SK-N-SH treated with all-trans-retinoic acid at 6 μM for 48 hours (cell line): ENCODE data around the gene CRYBG3.

ENCODE experiments used
- ARNTL ChIP-seq: fragments of 450-650 bp; formaldehyde crosslinking; IDR thresholded peaks from 2 replicates; pipeline ENCODE4 v1.5.0; 2020; ENCODE audit warnings: low read depth, mild to moderate bottlenecking, moderate library complexity, borderline replicate concordance
- BACH2 ChIP-seq: fragments of 250-450 bp; sonication (Bioruptor Pico); IDR thresholded peaks from 2 replicates; pipeline ENCODE4 v1.9.0; 2021; ENCODE audit warnings: mild to moderate bottlenecking, borderline replicate concordance
- CREB5 ChIP-seq: fragments of 250-450 bp; sonication (Bioruptor Pico); IDR thresholded peaks from 2 replicates; pipeline ENCODE4 v1.5.1; 2020; ENCODE audit warnings: low read depth, mild to moderate bottlenecking, moderate library complexity
- ESRRG ChIP-seq: fragments of 250-450 bp; sonication (Bioruptor Pico); IDR thresholded peaks from 2 replicates; pipeline ENCODE4 v1.6.1; 2021; ENCODE audit warnings: mild to moderate bottlenecking
- PATZ1 ChIP-seq: fragments of 250-450 bp; sonication (Bioruptor Pico); IDR thresholded peaks from 2 replicates; pipeline ENCODE4 v1.8.0; 2020; ENCODE audit warnings: mild to moderate bottlenecking, moderate library complexity, borderline replicate concordance
- POU6F1 ChIP-seq: fragments of 250-450 bp; sonication (Bioruptor Pico); IDR thresholded peaks from 2 replicates; pipeline ENCODE4 v1.8.0; 2021; ENCODE audit warnings: low read depth, mild to moderate bottlenecking, moderate library complexity, borderline replicate concordance
- SNAI2 ChIP-seq: fragments of 250-450 bp; sonication (Bioruptor Pico); IDR thresholded peaks from 2 replicates; pipeline ENCODE4 v1.5.0; 2020; ENCODE audit warnings: mild to moderate bottlenecking, moderate library complexity
- ZC3H10 ChIP-seq: fragments of 250-450 bp; sonication (Bioruptor Pico); IDR thresholded peaks from 2 replicates; pipeline ENCODE4 v1.5.1; 2021; ENCODE audit warnings: mild to moderate bottlenecking, moderate library complexity
- ZFP3 ChIP-seq: fragments of 250-450 bp; sonication (Bioruptor Pico); IDR thresholded peaks from 2 replicates; pipeline ENCODE4 v1.5.0; 2020; ENCODE audit warnings: mild to moderate bottlenecking, moderate library complexity
- ZFP30 ChIP-seq: fragments of 450-650 bp; formaldehyde crosslinking; IDR thresholded peaks from 2 replicates; pipeline ENCODE4 v1.5.0; 2022; ENCODE audit warnings: mild to moderate bottlenecking, moderate library complexity
- ZNF70 ChIP-seq: fragments of 450-650 bp; formaldehyde crosslinking; IDR thresholded peaks from 2 replicates; pipeline ENCODE4 v1.5.0; 2020; ENCODE audit warnings: mild to moderate bottlenecking, moderate library complexity

- TF ChIP-seq POU6F1 (CRISPR knock-in tag) (no peak), ZFP3 (no peak), CREB5 (CRISPR knock-in tag) (no peak), ESRRG (CRISPR knock-in tag) (no peak), ZFP30 (CRISPR knock-in tag) (no peak), ARNTL (CRISPR knock-in tag) (no peak), ZNF70 (no peak), BACH2 (no peak), PATZ1 (CRISPR knock-in tag) (no peak), ZC3H10 (CRISPR knock-in tag) (no peak), SNAI2 (CRISPR knock-in tag) (no peak)
Measured at GRCh38 chr3:97970156-97970555, 148.3 kb downstream of the CRYBG3 start.
